Fibroblast of skin of left quadriceps (primary cell): Measurements from ENCODE around the gene ARHGEF12.
"Not testable (repeated sequence)": the region's sequence is repeated elsewhere in the genome, so short reads cannot be mapped to it uniquely, and the experiment has no call there.

Source experiments
- DNase-seq, 2 experiments: peaks; one replicate each; pipeline ENCODE4 v3.0.0-alpha.2; 2013; ENCODE audit warnings: low read depth in 2 of 2

Gene ARHGEF12

GRCh38 chr11:120499088-120499487, 162.9 kb downstream of the ARHGEF12 start:
- DNase-seq = no peak

GRCh38 chr11:120499859-120500258, 163.6 kb downstream of the ARHGEF12 start:
- DNase-seq = no peak

- no peak for DNase-seq
These were observed 164.3 kb downstream of the ARHGEF12 start for GRCh38 chr11:120500414-120501071.

DNA sequence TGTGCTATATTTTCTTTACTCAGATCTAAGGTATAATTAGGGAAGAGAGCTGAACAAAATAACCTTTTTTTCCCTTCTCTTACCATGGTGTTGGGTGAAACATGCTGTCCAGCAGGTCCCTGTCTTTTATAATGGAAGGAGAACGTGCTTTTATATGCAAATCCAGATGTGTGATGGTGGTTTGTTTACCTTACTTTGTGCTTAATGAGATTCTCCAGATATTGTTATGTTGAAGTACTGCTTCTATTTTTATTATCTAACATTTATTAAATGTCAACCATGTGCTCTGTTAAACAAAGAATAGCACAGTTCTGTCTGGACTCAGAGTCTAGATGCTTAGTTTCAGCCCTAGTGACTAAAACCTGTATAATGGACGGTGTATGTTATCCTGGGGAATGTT, 165.2 kb downstream of the ARHGEF12 start:
- DNase-seq = no peak

GRCh38 chr11:120501976-120502755, 166.0 kb downstream of the ARHGEF12 start:
- DNase-seq = no peak

DNA sequence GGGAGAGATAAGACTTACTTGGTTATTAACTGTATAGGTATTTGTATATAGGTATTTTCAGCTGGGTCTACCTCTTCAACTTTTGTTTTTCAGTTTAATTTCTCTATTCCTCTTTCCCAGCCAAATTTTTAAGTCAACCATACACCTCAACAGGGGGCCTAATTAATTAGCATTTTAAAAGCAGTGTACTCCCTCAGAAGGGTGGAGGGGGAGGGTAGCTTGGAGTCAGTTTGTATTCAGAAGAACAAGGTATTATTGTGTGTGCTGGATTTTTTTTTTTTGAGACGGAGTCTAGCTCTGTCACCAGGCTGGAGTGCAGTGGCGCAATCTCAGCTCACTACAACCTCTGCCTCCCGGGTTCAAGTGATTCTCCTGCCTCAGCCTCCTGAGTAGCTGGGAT, 167.3 kb downstream of the ARHGEF12 start:
- DNase-seq = not testable (repeated sequence)

- DNase-seq = no peak
These were observed 169.7 kb downstream of the ARHGEF12 start for GRCh38 chr11:120505801-120506425.

- DNase-seq = no peak
These were observed 173.3 kb downstream of the ARHGEF12 start for GRCh38 chr11:120509346-120510053.

GRCh38 chr11:120510406-120511115, 174.3 kb downstream of the ARHGEF12 start:
- no peak for DNase-seq

GRCh38 chr11:120511116-120511819, 175.1 kb downstream of the ARHGEF12 start, which contains the start of gene GRIK4:
Gene GRIK4, plus strand, starts transcription at chr11:120511748. Its CDS starts 148,571 bp downstream, at chr11:120660319.
- DNase-seq = peak; percentile 36 to 39

DNA sequence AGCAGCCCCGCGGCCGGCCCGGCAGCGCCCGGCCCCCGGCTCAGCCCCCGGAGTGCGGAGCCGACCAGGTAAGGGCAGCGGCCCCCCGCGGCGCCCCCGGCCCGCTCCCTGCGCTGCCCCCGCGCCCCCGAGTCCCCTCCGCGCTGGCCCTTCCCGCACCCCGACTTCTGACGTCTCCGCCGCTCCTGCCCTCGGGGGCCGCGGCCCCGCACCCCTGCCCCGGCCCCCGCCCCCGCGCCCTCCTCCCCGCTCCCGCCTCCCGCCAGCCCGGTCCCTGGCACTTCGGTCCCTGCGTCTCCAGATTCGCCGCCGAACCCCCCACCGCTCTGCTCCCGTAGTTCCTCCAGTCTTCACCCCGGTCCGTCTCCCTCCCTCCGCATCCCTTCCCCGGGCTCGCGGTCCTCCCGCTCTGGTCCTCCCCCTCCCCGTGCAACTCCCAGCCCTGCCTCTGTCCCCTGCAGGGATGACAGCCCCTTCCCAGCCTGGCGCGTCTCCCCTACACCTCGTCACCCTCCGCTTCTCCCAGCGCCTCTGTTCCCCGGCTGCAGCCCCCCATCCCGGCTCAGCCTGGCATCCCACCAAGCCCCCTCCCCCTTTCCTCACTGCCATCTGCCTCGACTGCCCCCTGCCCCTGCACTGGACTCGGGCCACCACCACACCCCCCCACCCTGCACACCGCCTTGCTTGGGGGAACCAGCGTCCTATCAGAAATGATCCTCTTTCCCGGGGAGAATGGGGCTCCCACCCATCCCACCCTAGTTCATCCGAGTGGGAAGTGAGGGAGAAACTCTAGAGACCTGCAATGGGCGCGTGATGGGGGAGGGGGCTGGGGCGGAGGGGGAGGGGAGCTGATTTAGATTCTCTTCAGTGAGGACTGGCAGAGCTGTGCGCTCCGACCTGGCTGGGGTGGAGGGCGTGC, 175.9 kb downstream of the ARHGEF12 start:
- no peak for DNase-seq

GRCh38 chr11:120512739-120513435, 176.7 kb downstream of the ARHGEF12 start:
- DNase-seq = no peak

GRCh38 chr11:120513436-120514315, 177.5 kb downstream of the ARHGEF12 start:
- DNase-seq = no peak

DNA sequence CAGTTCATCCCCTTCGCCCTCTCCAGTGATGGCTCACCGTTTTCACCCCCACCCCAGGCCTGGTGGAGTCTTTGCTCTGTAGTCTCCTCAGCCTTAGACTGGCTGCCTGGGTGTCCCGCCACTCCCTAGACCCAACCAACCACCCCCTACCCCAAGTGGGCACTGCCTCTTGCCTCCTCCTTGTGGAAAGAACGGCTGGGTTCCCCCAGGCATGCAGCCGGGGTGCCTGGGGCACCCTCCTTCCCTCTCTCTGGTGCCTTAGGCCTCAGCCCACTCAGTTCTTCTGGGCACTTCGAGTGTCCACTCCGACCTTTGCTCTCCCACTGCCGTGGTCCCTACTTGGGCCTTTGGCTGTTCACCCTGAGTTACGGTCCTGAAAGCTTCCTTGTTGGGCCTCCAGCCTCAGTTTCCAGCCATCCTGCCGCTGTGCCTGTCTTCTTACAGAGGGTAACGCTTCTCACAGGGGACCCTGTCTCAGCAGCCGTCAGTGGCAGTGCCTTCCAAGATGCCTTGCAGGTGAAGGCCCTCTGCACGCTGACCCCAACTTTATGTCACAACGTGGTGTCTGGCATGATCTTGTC, 178.4 kb downstream of the ARHGEF12 start:
- no peak for DNase-seq

DNA sequence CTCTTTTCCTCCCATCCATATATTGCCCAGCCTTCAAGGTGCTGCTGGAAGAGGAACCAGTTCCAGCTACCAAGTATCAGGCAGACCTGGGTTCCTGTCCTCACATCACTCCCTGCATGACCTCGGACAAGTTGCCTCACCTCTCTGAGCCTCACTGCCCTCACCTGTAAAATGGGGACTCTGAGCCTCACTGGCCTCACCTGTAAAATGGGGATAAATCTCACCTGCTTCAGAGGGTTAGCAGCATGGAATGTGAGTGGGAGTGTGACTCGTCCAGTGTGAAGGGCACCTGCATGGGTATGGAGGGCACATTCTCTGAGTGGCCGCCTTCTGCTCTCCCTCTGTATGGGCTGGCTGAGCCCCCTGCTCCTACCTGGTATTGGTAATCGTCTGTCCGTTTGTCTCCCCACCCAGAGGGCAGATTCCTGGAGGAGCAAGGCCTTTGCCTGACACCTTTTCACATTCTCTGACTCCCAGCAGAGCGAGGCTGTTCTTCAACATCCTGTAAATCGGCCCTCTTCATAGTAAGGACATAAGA, 179.0 kb downstream of the ARHGEF12 start:
- DNase-seq = no peak

- no peak for DNase-seq
These were observed 180.5 kb downstream of the ARHGEF12 start for GRCh38 chr11:120516461-120517389.
